Activated T-cell treated with anti-CD3 and anti-CD28 coated beads, Interleukin-2, amount 50 U/mL, for 4 hours (primary cell): ENCODE data around the gene CENPW. TPM values are rescaled to one million over a fixed set of nuclear protein-coding genes. Genes with fewer than 3 reads are reported as not detected.

ENCODE experiments used
- ATAC-seq, 2 donors: fragments of 200-7000 bp; cut with Tn5 transposase; one replicate each; pipeline ENCODE4 v1.10.0; 2021
- DNase-seq: peaks from one replicate; pipeline ENCODE4 v3.0.0-alpha.2; 2020
- H3K27me3 Mint-ChIP-seq: one replicate; pipeline ENCODE4 v1.8.0; 2021; ENCODE audit warnings: low read depth, mixed read lengths
- H3K36me3 Mint-ChIP-seq: one replicate; pipeline ENCODE4 v1.8.0; 2022; ENCODE audit warnings: mixed read lengths; ENCODE audit not compliant: insufficient read depth
- H3K4me1 Mint-ChIP-seq: one replicate; pipeline ENCODE4 v1.8.0; 2021; ENCODE audit warnings: low read depth, mixed read lengths
- H3K4me3 Mint-ChIP-seq: one replicate; pipeline ENCODE4 v1.8.0; 2021; ENCODE audit warnings: mild to moderate bottlenecking, moderate library complexity, mixed read lengths
- H3K9me3 Mint-ChIP-seq: one replicate; pipeline ENCODE4 v1.8.0; 2021; ENCODE audit warnings: mixed read lengths
- total RNA-seq, 3 donors: library from RNA; stranded (reverse); gene quantifications; one replicate each; pipeline ENCODE4 v1.2.1, GENCODE V29; 2021

CENPW gene
- total RNA-seq, 3 donors from 2014 or later: 22.4 to 36.5 (median 27.4) TPM

DNA sequence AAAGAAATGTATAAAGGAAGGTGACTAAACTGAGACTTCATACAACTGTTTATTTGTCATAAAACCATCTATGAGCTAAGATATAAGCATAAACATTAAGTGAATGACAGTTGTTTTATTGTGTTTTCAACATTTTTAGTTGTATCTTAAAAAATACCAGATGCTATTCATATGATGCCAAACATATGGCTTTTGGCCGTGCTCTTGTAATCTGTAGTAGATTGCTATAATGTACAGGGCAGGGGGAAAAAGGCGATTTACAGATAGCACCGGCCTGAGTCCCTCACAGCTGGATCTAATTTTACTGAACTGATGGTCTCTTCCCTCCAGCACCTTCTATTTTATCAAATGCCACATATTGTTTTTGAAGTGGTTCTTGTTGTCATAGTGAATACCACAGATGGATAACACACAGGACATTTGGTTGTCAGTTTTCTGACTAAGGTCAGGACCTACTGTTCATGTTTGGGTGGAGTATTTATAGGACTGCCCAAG is 48.2 kb downstream of the CENPW start:
- DNase-seq (no peak), ATAC-seq (no peak)
- Mint-ChIP-seq H3K36me3 (no peaks in the 10 kb centered on the region), H3K4me1 (no peaks in the 10 kb centered on the region), H3K9me3 (peaks cover 14% of the 10 kb centered on the region), H3K4me3 (no peak overlapping the region), H3K27me3 (no peaks in the 10 kb centered on the region)

GRCh38 chr6:126396131-126396530 is 56.2 kb downstream of the CENPW start:
- ATAC-seq (no peak), DNase-seq (no peak)
- Mint-ChIP-seq H3K4me1 (no peaks in the 10 kb centered on the region), H3K4me3 (no peak overlapping the region), H3K9me3 (peaks cover 5% of the 10 kb centered on the region), H3K27me3 (no peaks in the 10 kb centered on the region), H3K36me3 (no peaks in the 10 kb centered on the region)
